GM23338 (cell line): ENCODE data around the gene NTN1. TPM values are rescaled to one million over a fixed set of nuclear protein-coding genes. Genes with fewer than 3 reads are reported as not detected.

ENCODE experiments used
- ATAC-seq: fragments of 200-7000 bp; cut with Tn5 transposase; 3 replicates; pipeline ENCODE4 v1.9.1; 2020
- DNase-seq: peaks from one replicate; pipeline ENCODE4 v3.0.0-alpha.2; 2015; ENCODE audit warnings: low spot score
- H2AFZ ChIP-seq: fragments of 200-600 bp; sonication (generic); 2 replicates; pipeline ENCODE4 v1.8.0; 2016; ENCODE audit warnings: antibody characterized with exemption, mild to moderate bottlenecking, moderate library complexity
- H3F3A ChIP-seq: fragments of 200-600 bp; sonication (generic); replicated peaks from 2 replicates; pipeline ENCODE4 v1.8.0; 2017; ENCODE audit warnings: antibody characterized with exemption, mixed run types, low read depth
- H3K27ac ChIP-seq: fragments of 200-600 bp; sonication (generic); 2 replicates; pipeline ENCODE4 v1.6.1; 2016; ENCODE audit warnings: low read depth
- H3K27me3 ChIP-seq: fragments of 200-600 bp; sonication (generic); 2 replicates; pipeline ENCODE4 v1.8.0; 2016; ENCODE audit warnings: mild to moderate bottlenecking, mixed run types, moderate library complexity; ENCODE audit not compliant: insufficient read depth
- H3K36me3 ChIP-seq: fragments of 200-600 bp; sonication (generic); 2 replicates; pipeline ENCODE4 v1.8.0; 2016; ENCODE audit warnings: mild to moderate bottlenecking; ENCODE audit not compliant: insufficient read depth
- H3K4me1 ChIP-seq: fragments of 200-600 bp; sonication (generic); 2 replicates; pipeline ENCODE4 v1.8.0; 2016; ENCODE audit warnings: mild to moderate bottlenecking, moderate library complexity; ENCODE audit not compliant: insufficient read depth
- H3K4me2 ChIP-seq: fragments of 200-600 bp; sonication (generic); 2 replicates; pipeline ENCODE4 v1.7.1; 2017; ENCODE audit warnings: mixed run types
- H3K4me3 ChIP-seq: fragments of 200-600 bp; sonication (generic); 2 replicates; pipeline ENCODE4 v1.6.1; 2016; ENCODE audit warnings: mixed run types
- H3K79me2 ChIP-seq: fragments of 200-600 bp; sonication (generic); replicated peaks from 2 replicates; pipeline ENCODE4 v1.8.0; 2017; ENCODE audit warnings: mild to moderate bottlenecking; ENCODE audit not compliant: insufficient read depth
- H3K9me2 ChIP-seq: fragments of 200-600 bp; sonication (generic); 2 replicates; pipeline ENCODE4 v1.8.0; 2017; ENCODE audit not compliant: insufficient read depth
- H4K20me1 ChIP-seq: fragments of 200-600 bp; sonication (generic); replicated peaks from 2 replicates; pipeline ENCODE4 v1.8.0; 2017; ENCODE audit warnings: mild to moderate bottlenecking; ENCODE audit not compliant: insufficient read depth
- H3K27ac Mint-ChIP-seq: 2 replicates; pipeline ENCODE4 v1.8.0; 2020; ENCODE audit warnings: inconsistent platforms, mild to moderate bottlenecking, moderate library complexity, mixed read lengths
- H3K27me3 Mint-ChIP-seq: 3 replicates; pipeline ENCODE4 v1.8.0; 2022; ENCODE audit warnings: low read depth, mild to moderate bottlenecking, moderate library complexity, mixed read lengths, inconsistent platforms; ENCODE audit not compliant: insufficient read depth, poor library complexity
- H3K36me3 Mint-ChIP-seq: 3 replicates; pipeline ENCODE4 v1.8.0; 2021; ENCODE audit warnings: low read depth, mild to moderate bottlenecking, inconsistent platforms, moderate library complexity, mixed read lengths
- H3K4me1 Mint-ChIP-seq: 3 replicates; pipeline ENCODE4 v1.8.0; 2020; ENCODE audit warnings: mild to moderate bottlenecking, inconsistent platforms, mixed read lengths
- H3K4me3 Mint-ChIP-seq: 3 replicates; pipeline ENCODE4 v1.8.0; 2021; ENCODE audit warnings: moderate library complexity, mild to moderate bottlenecking, inconsistent platforms, mixed read lengths
- H3K9me3 Mint-ChIP-seq: 3 replicates; pipeline ENCODE4 v1.8.0; 2020; ENCODE audit warnings: moderate library complexity, mild to moderate bottlenecking, inconsistent platforms, mixed read lengths
- EZH2 ChIP-seq: fragments of 200-600 bp; sonication (generic); IDR thresholded peaks from one replicate; pipeline ENCODE4 v1.8.0; 2017; ENCODE audit warnings: antibody characterized with exemption, mild to moderate bottlenecking, low read depth; ENCODE audit not compliant: unreplicated experiment
- NANOG ChIP-seq: IDR thresholded peaks from 2 replicates; pipeline ENCODE4 v1.6.1; 2016; ENCODE audit warnings: antibody characterized with exemption, borderline replicate concordance
- POLR2AphosphoS5 ChIP-seq: IDR thresholded peaks from 2 replicates; pipeline ENCODE4 v1.6.1; 2016; ENCODE audit warnings: antibody characterized with exemption, low read depth
- ZNF114 ChIP-seq: fragments of 250-450 bp; sonication (Bioruptor Pico); IDR thresholded peaks from 2 replicates; pipeline ENCODE4 v1.5.0; 2020; ENCODE audit warnings: mild to moderate bottlenecking, moderate library complexity
- ZNF331 ChIP-seq: fragments of 250-450 bp; sonication (Bioruptor Pico); IDR thresholded peaks from 2 replicates; pipeline ENCODE4 v1.5.0; 2020; ENCODE audit warnings: low read depth, mild to moderate bottlenecking, moderate library complexity
- polyA plus RNA-seq: library from polyadenylated mRNA; unstranded; fragments of >200 nt; fragmentation: Nextera tagmentation; extraction: Ambion mirVana; gene quantifications from 2 replicates; pipeline ENCODE4 v1.2.1, GENCODE V29; 2016
- total RNA-seq: library from RNA; depleted of rRNA; stranded (reverse); fragments of >200 nt; shearing (Covaris generic); gene quantifications from 2 replicates; pipeline ENCODE4 v1.2.3, GENCODE V29; 2014
- TF ChIP-seq, protein P1 (sequence below): IDR thresholded peaks from one replicate; pipeline ENCODE4 v1.6.1; 2018; ENCODE audit warnings: antibody characterized with exemption; ENCODE audit not compliant: unreplicated experiment
- TF ChIP-seq, protein P2 (sequence below), 2 experiments: fragments of 200-600 bp in 1 of 2; sonication (generic) in 1 of 2; conservative IDR thresholded peaks; 2 replicates each; pipeline versions ENCODE4 v1.5.1 to v1.6.1; 2016 to 2017; ENCODE audit warnings: antibody characterized with exemption in 2 of 2, low read depth in 2 of 2, mild to moderate bottlenecking in 2 of 2, moderate library complexity in 1 of 2
- TF ChIP-seq, protein P3 (sequence below): fragments of 250-450 bp; sonication (Bioruptor Pico); IDR thresholded peaks from 2 replicates; pipeline ENCODE4 v1.5.0; 2020; ENCODE audit warnings: mild to moderate bottlenecking, moderate library complexity

Gene NTN1
- total and polyA plus RNA-seq, 2 experiments from 2014 or later: 0.57 to 2.6 TPM

DNA sequence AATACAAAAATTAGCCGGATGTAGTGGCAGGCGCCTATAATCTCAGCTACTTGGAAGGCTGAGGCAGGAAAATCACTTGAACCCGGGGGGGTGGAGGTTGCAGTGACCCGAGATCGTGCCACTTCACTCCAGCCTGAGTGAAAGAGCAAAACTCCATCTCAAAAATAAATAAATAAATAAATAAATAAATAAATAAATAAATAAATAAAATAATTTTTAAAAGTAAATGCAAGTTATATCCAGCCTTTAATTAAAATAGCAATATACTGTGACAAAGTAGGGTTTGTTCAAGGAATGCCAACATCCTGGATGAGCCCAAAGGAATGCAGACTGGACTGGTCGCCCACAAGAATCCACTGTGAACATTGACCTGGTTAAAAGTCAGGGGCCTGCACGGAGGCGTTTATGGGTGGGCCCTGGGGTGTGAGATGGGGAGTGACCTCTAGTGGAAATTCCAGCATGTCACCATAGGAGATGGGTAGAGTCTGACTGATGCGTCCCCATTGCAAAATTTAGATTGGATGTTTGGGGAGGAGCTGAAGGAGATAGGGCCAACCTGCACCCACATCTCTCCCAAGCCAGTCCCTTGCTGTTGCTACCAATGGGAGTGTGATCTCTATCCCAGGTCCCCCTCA, 46.1 kb upstream of the NTN1 start (continued):
- TF ChIP-seq, protein P1, sequence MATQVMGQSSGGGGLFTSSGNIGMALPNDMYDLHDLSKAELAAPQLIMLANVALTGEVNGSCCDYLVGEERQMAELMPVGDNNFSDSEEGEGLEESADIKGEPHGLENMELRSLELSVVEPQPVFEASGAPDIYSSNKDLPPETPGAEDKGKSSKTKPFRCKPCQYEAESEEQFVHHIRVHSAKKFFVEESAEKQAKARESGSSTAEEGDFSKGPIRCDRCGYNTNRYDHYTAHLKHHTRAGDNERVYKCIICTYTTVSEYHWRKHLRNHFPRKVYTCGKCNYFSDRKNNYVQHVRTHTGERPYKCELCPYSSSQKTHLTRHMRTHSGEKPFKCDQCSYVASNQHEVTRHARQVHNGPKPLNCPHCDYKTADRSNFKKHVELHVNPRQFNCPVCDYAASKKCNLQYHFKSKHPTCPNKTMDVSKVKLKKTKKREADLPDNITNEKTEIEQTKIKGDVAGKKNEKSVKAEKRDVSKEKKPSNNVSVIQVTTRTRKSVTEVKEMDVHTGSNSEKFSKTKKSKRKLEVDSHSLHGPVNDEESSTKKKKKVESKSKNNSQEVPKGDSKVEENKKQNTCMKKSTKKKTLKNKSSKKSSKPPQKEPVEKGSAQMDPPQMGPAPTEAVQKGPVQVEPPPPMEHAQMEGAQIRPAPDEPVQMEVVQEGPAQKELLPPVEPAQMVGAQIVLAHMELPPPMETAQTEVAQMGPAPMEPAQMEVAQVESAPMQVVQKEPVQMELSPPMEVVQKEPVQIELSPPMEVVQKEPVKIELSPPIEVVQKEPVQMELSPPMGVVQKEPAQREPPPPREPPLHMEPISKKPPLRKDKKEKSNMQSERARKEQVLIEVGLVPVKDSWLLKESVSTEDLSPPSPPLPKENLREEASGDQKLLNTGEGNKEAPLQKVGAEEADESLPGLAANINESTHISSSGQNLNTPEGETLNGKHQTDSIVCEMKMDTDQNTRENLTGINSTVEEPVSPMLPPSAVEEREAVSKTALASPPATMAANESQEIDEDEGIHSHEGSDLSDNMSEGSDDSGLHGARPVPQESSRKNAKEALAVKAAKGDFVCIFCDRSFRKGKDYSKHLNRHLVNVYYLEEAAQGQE: no peak
- TF ChIP-seq ZNF331 (CRISPR knock-in tag) (no peak), EZH2 (no peak)

DNA sequence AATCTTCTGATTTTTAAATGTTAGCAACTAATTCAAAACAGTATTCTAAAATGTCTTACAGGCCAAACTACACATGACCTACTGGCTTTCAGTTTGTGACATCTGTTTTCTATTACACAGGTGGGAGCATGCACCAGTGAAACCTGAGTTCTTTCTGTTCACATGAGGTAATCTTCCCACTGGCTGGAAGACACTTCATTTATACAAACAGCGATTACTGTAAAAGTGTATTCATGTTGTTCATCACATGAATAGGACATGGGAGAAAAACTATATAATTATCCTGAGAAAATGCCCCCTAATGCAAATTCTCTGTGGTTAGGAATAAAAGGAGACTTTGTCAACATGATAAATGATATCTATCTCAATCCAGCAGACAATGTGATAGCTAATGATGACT, 44.7 kb upstream of the NTN1 start:
- no peaks in the 10 kb centered on the region for H3K4me1 Mint-ChIP-seq
- ATAC-seq: no peak

More for the DNA sequence above, 44.7 kb upstream of the NTN1 start:
- DNase-seq: no peak
- Mint-ChIP-seq H3K9me3 (peaks cover 14% of the 10 kb centered on the region), H3K36me3 (no peaks in the 10 kb centered on the region; the same call in 2 of the 3 replicates), H3K27me3 (peaks cover 4% of the 10 kb centered on the region), H3K4me3 (no peak overlapping the region), H3K27ac (no peak overlapping the region)
- Histone ChIP-seq H3K4me3 (no peak overlapping the region), H2AFZ (no peak overlapping the region), H3K4me2 (no peak overlapping the region), H3K4me1 (no peaks in the 10 kb centered on the region), H3K36me3 (no peaks in the 10 kb centered on the region), H3K27ac (no peak overlapping the region), H3K9me2 (no peaks in the 10 kb centered on the region), H3K27me3 (no peaks in the 10 kb centered on the region), H3K79me2 (no peaks in the 10 kb centered on the region), H4K20me1 (no peaks in the 10 kb centered on the region), H3F3A (no peaks in the 10 kb centered on the region)
- TF ChIP-seq, protein P1: no peak
- TF ChIP-seq ZNF331 (CRISPR knock-in tag) (no peak), EZH2 (no peak), POLR2AphosphoS5 (no peak), NANOG (no peak), ZNF114 (no peak)
- TF ChIP-seq, protein P2, sequence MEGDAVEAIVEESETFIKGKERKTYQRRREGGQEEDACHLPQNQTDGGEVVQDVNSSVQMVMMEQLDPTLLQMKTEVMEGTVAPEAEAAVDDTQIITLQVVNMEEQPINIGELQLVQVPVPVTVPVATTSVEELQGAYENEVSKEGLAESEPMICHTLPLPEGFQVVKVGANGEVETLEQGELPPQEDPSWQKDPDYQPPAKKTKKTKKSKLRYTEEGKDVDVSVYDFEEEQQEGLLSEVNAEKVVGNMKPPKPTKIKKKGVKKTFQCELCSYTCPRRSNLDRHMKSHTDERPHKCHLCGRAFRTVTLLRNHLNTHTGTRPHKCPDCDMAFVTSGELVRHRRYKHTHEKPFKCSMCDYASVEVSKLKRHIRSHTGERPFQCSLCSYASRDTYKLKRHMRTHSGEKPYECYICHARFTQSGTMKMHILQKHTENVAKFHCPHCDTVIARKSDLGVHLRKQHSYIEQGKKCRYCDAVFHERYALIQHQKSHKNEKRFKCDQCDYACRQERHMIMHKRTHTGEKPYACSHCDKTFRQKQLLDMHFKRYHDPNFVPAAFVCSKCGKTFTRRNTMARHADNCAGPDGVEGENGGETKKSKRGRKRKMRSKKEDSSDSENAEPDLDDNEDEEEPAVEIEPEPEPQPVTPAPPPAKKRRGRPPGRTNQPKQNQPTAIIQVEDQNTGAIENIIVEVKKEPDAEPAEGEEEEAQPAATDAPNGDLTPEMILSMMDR (conservative IDR thresholded peaks at IDR 0.05; ENCODE audit: low read depth in 2 of 2): no peak
- TF ChIP-seq, protein P3, sequence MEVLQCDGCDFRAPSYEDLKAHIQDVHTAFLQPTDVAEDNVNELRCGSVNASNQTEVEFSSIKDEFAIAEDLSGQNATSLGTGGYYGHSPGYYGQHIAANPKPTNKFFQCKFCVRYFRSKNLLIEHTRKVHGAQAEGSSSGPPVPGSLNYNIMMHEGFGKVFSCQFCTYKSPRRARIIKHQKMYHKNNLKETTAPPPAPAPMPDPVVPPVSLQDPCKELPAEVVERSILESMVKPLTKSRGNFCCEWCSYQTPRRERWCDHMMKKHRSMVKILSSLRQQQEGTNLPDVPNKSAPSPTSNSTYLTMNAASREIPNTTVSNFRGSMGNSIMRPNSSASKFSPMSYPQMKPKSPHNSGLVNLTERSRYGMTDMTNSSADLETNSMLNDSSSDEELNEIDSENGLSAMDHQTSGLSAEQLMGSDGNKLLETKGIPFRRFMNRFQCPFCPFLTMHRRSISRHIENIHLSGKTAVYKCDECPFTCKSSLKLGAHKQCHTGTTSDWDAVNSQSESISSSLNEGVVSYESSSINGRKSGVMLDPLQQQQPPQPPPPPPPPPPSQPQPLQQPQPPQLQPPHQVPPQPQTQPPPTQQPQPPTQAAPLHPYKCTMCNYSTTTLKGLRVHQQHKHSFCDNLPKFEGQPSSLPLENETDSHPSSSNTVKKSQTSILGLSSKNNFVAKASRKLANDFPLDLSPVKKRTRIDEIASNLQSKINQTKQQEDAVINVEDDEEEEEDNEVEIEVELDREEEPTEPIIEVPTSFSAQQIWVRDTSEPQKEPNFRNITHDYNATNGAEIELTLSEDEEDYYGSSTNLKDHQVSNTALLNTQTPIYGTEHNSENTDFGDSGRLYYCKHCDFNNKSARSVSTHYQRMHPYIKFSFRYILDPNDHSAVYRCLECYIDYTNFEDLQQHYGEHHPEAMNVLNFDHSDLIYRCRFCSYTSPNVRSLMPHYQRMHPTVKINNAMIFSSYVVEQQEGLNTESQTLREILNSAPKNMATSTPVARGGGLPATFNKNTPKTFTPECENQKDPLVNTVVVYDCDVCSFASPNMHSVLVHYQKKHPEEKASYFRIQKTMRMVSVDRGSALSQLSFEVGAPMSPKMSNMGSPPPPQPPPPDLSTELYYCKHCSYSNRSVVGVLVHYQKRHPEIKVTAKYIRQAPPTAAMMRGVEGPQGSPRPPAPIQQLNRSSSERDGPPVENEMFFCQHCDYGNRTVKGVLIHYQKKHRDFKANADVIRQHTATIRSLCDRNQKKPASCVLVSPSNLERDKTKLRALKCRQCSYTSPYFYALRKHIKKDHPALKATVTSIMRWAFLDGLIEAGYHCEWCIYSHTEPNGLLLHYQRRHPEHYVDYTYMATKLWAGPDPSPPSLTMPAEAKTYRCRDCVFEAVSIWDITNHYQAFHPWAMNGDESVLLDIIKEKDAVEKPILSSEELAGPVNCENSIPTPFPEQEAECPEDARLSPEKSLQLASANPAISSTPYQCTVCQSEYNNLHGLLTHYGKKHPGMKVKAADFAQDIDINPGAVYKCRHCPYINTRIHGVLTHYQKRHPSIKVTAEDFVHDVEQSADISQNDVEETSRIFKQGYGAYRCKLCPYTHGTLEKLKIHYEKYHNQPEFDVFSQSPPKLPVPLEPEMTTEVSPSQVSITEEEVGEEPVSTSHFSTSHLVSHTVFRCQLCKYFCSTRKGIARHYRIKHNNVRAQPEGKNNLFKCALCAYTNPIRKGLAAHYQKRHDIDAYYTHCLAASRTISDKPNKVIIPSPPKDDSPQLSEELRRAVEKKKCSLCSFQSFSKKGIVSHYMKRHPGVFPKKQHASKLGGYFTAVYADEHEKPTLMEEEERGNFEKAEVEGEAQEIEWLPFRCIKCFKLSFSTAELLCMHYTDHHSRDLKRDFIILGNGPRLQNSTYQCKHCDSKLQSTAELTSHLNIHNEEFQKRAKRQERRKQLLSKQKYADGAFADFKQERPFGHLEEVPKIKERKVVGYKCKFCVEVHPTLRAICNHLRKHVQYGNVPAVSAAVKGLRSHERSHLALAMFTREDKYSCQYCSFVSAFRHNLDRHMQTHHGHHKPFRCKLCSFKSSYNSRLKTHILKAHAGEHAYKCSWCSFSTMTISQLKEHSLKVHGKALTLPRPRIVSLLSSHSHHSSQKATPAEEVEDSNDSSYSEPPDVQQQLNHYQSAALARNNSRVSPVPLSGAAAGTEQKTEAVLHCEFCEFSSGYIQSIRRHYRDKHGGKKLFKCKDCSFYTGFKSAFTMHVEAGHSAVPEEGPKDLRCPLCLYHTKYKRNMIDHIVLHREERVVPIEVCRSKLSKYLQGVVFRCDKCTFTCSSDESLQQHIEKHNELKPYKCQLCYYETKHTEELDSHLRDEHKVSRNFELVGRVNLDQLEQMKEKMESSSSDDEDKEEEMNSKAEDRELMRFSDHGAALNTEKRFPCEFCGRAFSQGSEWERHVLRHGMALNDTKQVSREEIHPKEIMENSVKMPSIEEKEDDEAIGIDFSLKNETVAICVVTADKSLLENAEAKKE (CRISPR knock-in tag): no peak
